GM23338 (cell line): ENCODE data around the gene AFTPH. TPM values are rescaled to one million over a fixed set of nuclear protein-coding genes. Genes with fewer than 3 reads are reported as not detected.
A peak's percentile ranks its signal among the peaks of the same experiment; 100 is the strongest.

Source experiments
- ATAC-seq: fragments of 200-7000 bp; cut with Tn5 transposase; 3 replicates; pipeline ENCODE4 v1.9.1; 2020
- DNase-seq: peaks from one replicate; pipeline ENCODE4 v3.0.0-alpha.2; 2015; ENCODE audit warnings: low spot score
- H2AFZ ChIP-seq: fragments of 200-600 bp; sonication (generic); 2 replicates; pipeline ENCODE4 v1.8.0; 2016; ENCODE audit warnings: antibody characterized with exemption, mild to moderate bottlenecking, moderate library complexity
- H3F3A ChIP-seq: fragments of 200-600 bp; sonication (generic); replicated peaks from 2 replicates; pipeline ENCODE4 v1.8.0; 2017; ENCODE audit warnings: antibody characterized with exemption, mixed run types, low read depth
- H3K27ac ChIP-seq: fragments of 200-600 bp; sonication (generic); 2 replicates; pipeline ENCODE4 v1.6.1; 2016; ENCODE audit warnings: low read depth
- H3K27me3 ChIP-seq: fragments of 200-600 bp; sonication (generic); 2 replicates; pipeline ENCODE4 v1.8.0; 2016; ENCODE audit warnings: mild to moderate bottlenecking, mixed run types, moderate library complexity; ENCODE audit not compliant: insufficient read depth
- H3K36me3 ChIP-seq: fragments of 200-600 bp; sonication (generic); 2 replicates; pipeline ENCODE4 v1.8.0; 2016; ENCODE audit warnings: mild to moderate bottlenecking; ENCODE audit not compliant: insufficient read depth
- H3K4me1 ChIP-seq: fragments of 200-600 bp; sonication (generic); 2 replicates; pipeline ENCODE4 v1.8.0; 2016; ENCODE audit warnings: mild to moderate bottlenecking, moderate library complexity; ENCODE audit not compliant: insufficient read depth
- H3K4me2 ChIP-seq: fragments of 200-600 bp; sonication (generic); 2 replicates; pipeline ENCODE4 v1.7.1; 2017; ENCODE audit warnings: mixed run types
- H3K4me3 ChIP-seq: fragments of 200-600 bp; sonication (generic); 2 replicates; pipeline ENCODE4 v1.6.1; 2016; ENCODE audit warnings: mixed run types
- H3K79me2 ChIP-seq: fragments of 200-600 bp; sonication (generic); replicated peaks from 2 replicates; pipeline ENCODE4 v1.8.0; 2017; ENCODE audit warnings: mild to moderate bottlenecking; ENCODE audit not compliant: insufficient read depth
- H3K9me2 ChIP-seq: fragments of 200-600 bp; sonication (generic); 2 replicates; pipeline ENCODE4 v1.8.0; 2017; ENCODE audit not compliant: insufficient read depth
- H4K20me1 ChIP-seq: fragments of 200-600 bp; sonication (generic); replicated peaks from 2 replicates; pipeline ENCODE4 v1.8.0; 2017; ENCODE audit warnings: mild to moderate bottlenecking; ENCODE audit not compliant: insufficient read depth
- H3K27ac Mint-ChIP-seq: 2 replicates; pipeline ENCODE4 v1.8.0; 2020; ENCODE audit warnings: inconsistent platforms, mild to moderate bottlenecking, moderate library complexity, mixed read lengths
- H3K27me3 Mint-ChIP-seq: 3 replicates; pipeline ENCODE4 v1.8.0; 2022; ENCODE audit warnings: low read depth, mild to moderate bottlenecking, moderate library complexity, mixed read lengths, inconsistent platforms; ENCODE audit not compliant: insufficient read depth, poor library complexity
- H3K36me3 Mint-ChIP-seq: 3 replicates; pipeline ENCODE4 v1.8.0; 2021; ENCODE audit warnings: low read depth, mild to moderate bottlenecking, inconsistent platforms, moderate library complexity, mixed read lengths
- H3K4me1 Mint-ChIP-seq: 3 replicates; pipeline ENCODE4 v1.8.0; 2020; ENCODE audit warnings: mild to moderate bottlenecking, inconsistent platforms, mixed read lengths
- H3K4me3 Mint-ChIP-seq: 3 replicates; pipeline ENCODE4 v1.8.0; 2021; ENCODE audit warnings: moderate library complexity, mild to moderate bottlenecking, inconsistent platforms, mixed read lengths
- H3K9me3 Mint-ChIP-seq: 3 replicates; pipeline ENCODE4 v1.8.0; 2020; ENCODE audit warnings: moderate library complexity, mild to moderate bottlenecking, inconsistent platforms, mixed read lengths
- CREB1 ChIP-seq: fragments of 250-450 bp; sonication (Bioruptor Pico); IDR thresholded peaks from 2 replicates; pipeline ENCODE4 v1.5.0; 2020; ENCODE audit warnings: low read depth, mild to moderate bottlenecking, moderate library complexity
- CTCF ChIP-seq, 2 experiments: fragments of 200-600 bp in 1 of 2; sonication (generic) in 1 of 2; conservative IDR thresholded peaks; 2 replicates each; pipeline versions ENCODE4 v1.5.1 to v1.6.1; 2016 to 2017; ENCODE audit warnings: antibody characterized with exemption in 2 of 2, low read depth in 2 of 2, mild to moderate bottlenecking in 2 of 2, moderate library complexity in 1 of 2
- JUNB ChIP-seq: IDR thresholded peaks from one replicate; pipeline ENCODE4 v1.6.1; 2016; ENCODE audit warnings: antibody characterized with exemption; ENCODE audit not compliant: unreplicated experiment
- NANOG ChIP-seq: IDR thresholded peaks from 2 replicates; pipeline ENCODE4 v1.6.1; 2016; ENCODE audit warnings: antibody characterized with exemption, borderline replicate concordance
- POLR2AphosphoS5 ChIP-seq: IDR thresholded peaks from 2 replicates; pipeline ENCODE4 v1.6.1; 2016; ENCODE audit warnings: antibody characterized with exemption, low read depth
- ZNF114 ChIP-seq: fragments of 250-450 bp; sonication (Bioruptor Pico); IDR thresholded peaks from 2 replicates; pipeline ENCODE4 v1.5.0; 2020; ENCODE audit warnings: mild to moderate bottlenecking, moderate library complexity
- ZNF331 ChIP-seq: fragments of 250-450 bp; sonication (Bioruptor Pico); IDR thresholded peaks from 2 replicates; pipeline ENCODE4 v1.5.0; 2020; ENCODE audit warnings: low read depth, mild to moderate bottlenecking, moderate library complexity
- polyA plus RNA-seq: library from polyadenylated mRNA; unstranded; fragments of >200 nt; fragmentation: Nextera tagmentation; extraction: Ambion mirVana; gene quantifications from 2 replicates; pipeline ENCODE4 v1.2.1, GENCODE V29; 2016
- total RNA-seq: library from RNA; depleted of rRNA; stranded (reverse); fragments of >200 nt; shearing (Covaris generic); gene quantifications from 2 replicates; pipeline ENCODE4 v1.2.3, GENCODE V29; 2014
- TF ChIP-seq, protein P1 (sequence below): IDR thresholded peaks from one replicate; pipeline ENCODE4 v1.6.1; 2018; ENCODE audit warnings: antibody characterized with exemption; ENCODE audit not compliant: unreplicated experiment
- TF ChIP-seq, protein P2 (sequence below): IDR thresholded peaks from 2 replicates; pipeline ENCODE4 v1.6.1; 2016; ENCODE audit warnings: antibody characterized with exemption

AFTPH gene
- total and polyA plus RNA-seq, 2 experiments from 2014 or later, result 14.9 to 20.6 TPM

DNA sequence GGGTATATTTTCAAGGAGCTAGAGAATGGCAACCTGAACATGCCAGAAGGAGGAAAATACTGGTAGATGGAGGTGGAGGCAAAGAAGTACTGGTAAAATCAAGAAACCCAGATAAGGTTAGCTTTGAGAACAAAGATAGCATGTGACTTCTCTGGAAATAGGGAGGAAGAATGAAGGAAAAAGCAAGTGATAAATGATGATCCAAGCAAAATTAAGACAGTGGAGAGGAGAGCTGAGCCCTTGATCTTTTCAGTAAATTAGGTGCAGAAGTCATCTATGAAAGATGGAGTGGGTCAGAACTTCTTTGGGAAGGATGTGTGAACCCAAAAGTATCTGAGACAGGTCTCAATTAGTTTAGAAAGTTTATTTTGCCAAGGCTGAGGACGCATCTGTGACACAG is 25.7 kb upstream of the AFTPH start:
- Histone ChIP-seq H3K9me2 (no peaks in the 10 kb centered on the region), H3K4me3 (no peak overlapping the region), H4K20me1 (no peaks in the 10 kb centered on the region), H3K27ac (no peak overlapping the region), H3K36me3 (no peaks in the 10 kb centered on the region), H3K79me2 (no peaks in the 10 kb centered on the region), H2AFZ (peak overlapping the region; percentile 74), H3K4me2 (no peak overlapping the region), H3K4me1 (peaks cover 11% of the 10 kb centered on the region), H3K27me3 (no peaks in the 10 kb centered on the region), H3F3A (no peaks in the 10 kb centered on the region)
- no peak for TF ChIP-seq ZNF331 (CRISPR knock-in tag)
- no peak for TF ChIP-seq CREB1 (CRISPR knock-in tag)
- TF ChIP-seq POLR2AphosphoS5, result no peak
- no peak for TF ChIP-seq NANOG
- TF ChIP-seq, protein P1, sequence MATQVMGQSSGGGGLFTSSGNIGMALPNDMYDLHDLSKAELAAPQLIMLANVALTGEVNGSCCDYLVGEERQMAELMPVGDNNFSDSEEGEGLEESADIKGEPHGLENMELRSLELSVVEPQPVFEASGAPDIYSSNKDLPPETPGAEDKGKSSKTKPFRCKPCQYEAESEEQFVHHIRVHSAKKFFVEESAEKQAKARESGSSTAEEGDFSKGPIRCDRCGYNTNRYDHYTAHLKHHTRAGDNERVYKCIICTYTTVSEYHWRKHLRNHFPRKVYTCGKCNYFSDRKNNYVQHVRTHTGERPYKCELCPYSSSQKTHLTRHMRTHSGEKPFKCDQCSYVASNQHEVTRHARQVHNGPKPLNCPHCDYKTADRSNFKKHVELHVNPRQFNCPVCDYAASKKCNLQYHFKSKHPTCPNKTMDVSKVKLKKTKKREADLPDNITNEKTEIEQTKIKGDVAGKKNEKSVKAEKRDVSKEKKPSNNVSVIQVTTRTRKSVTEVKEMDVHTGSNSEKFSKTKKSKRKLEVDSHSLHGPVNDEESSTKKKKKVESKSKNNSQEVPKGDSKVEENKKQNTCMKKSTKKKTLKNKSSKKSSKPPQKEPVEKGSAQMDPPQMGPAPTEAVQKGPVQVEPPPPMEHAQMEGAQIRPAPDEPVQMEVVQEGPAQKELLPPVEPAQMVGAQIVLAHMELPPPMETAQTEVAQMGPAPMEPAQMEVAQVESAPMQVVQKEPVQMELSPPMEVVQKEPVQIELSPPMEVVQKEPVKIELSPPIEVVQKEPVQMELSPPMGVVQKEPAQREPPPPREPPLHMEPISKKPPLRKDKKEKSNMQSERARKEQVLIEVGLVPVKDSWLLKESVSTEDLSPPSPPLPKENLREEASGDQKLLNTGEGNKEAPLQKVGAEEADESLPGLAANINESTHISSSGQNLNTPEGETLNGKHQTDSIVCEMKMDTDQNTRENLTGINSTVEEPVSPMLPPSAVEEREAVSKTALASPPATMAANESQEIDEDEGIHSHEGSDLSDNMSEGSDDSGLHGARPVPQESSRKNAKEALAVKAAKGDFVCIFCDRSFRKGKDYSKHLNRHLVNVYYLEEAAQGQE, result no peak
- no peak for TF ChIP-seq JUNB
- TF ChIP-seq CTCF (conservative IDR thresholded peaks at IDR 0.05; ENCODE audit: low read depth in 2 of 2), result no peak
- no peak for TF ChIP-seq ZNF114 (CRISPR knock-in tag)
- no peak overlapping the region for H3K27ac Mint-ChIP-seq
- no peaks in the 10 kb centered on the region for H3K27me3 Mint-ChIP-seq
- no peak for DNase-seq
- H3K9me3 Mint-ChIP-seq, result no peaks in the 10 kb centered on the region
- H3K4me1 Mint-ChIP-seq, result peaks cover 24% of the 10 kb centered on the region
- no peak overlapping the region for H3K4me3 Mint-ChIP-seq
- no peak for ATAC-seq
- no peaks in the 10 kb centered on the region for H3K36me3 Mint-ChIP-seq

DNA sequence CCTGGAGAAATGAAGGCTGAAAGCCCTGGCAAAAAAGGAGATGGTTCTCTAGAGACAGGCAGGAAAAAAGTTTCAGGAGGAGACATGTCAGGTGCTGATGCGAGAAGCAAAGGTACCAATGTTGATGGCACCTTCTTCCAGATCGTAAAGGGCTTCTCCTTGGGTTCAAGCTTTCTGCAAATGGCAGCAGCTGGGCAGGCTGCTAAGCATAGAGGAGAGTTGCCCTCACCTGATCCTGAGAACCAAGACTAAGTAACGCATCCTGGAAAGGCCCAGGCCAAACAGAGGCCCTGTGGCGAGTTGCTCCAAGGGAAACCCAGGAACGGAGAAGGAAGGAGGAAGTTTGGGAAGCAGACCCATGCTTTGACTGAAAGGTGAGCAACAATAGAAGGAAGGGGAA is 23.6 kb upstream of the AFTPH start:
- Mint-ChIP-seq H3K4me1 (peaks cover 18% of the 10 kb centered on the region), H3K4me3 (no peak overlapping the region), H3K27ac (no peak overlapping the region), H3K9me3 (no peaks in the 10 kb centered on the region), H3K27me3 (no peaks in the 10 kb centered on the region), H3K36me3 (no peaks in the 10 kb centered on the region)
- Histone ChIP-seq H3K79me2 (no peaks in the 10 kb centered on the region), H2AFZ (peak overlapping the region; percentile 76), H3K9me2 (no peaks in the 10 kb centered on the region), H3F3A (no peaks in the 10 kb centered on the region), H3K4me2 (no peak overlapping the region), H4K20me1 (no peaks in the 10 kb centered on the region), H3K36me3 (no peaks in the 10 kb centered on the region), H3K4me3 (no peak overlapping the region), H3K27me3 (no peaks in the 10 kb centered on the region), H3K4me1 (peaks cover 8% of the 10 kb centered on the region), H3K27ac (no peak overlapping the region)
- no peak for DNase-seq
- ATAC-seq, result no peak
- TF ChIP-seq NANOG (no peak), CTCF (conservative IDR thresholded peaks at IDR 0.05; ENCODE audit: low read depth in 2 of 2) (no peak), ZNF114 (CRISPR knock-in tag) (no peak)
- TF ChIP-seq, protein P2, sequence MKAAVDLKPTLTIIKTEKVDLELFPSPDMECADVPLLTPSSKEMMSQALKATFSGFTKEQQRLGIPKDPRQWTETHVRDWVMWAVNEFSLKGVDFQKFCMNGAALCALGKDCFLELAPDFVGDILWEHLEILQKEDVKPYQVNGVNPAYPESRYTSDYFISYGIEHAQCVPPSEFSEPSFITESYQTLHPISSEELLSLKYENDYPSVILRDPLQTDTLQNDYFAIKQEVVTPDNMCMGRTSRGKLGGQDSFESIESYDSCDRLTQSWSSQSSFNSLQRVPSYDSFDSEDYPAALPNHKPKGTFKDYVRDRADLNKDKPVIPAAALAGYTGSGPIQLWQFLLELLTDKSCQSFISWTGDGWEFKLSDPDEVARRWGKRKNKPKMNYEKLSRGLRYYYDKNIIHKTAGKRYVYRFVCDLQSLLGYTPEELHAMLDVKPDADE, result no peak
